K562 (cell line): ENCODE data around the gene CLCN1. TPM values are rescaled to one million over a fixed set of nuclear protein-coding genes. Genes with fewer than 3 reads are reported as not detected.

Source experiments
- ATAC-seq: fragments of 200-7000 bp; cut with Tn5 transposase; 3 replicates; pipeline ENCODE4 v1.9.1; 2020; ENCODE audit warnings: moderate library complexity
- BruUV-seq: library from RNA; stranded (reverse); fragments of 400-500 nt; replicated peaks from 2 replicates; lab custom pipeline; 2021; lab: Mats Ljungman, UMichigan
- CTCF ChIA-PET: fragments of 300-600 bp; formaldehyde crosslinking; extraction: SDS; loops from one replicate; lab custom pipeline; 2021; ENCODE audit warnings: low intra/inter-chr PET ratio; lab: Yijun Ruan, JAX
- POLR2A ChIA-PET: fragments of 300-600, 350-650 bp; sonication (Branson Sonifier 250); formaldehyde crosslinking; extraction: SDS; loops from one replicate; lab custom pipeline; 2021; ENCODE audit warnings: antibody characterized with exemption, inconsistent platforms; lab: Yijun Ruan, JAX
- DNase-seq, 4 experiments: peaks; one replicate each; pipeline versions ENCODE4 v3.0.0 to v3.0.0-alpha.2; 2011 to 2018; ENCODE audit warnings: low spot score in 3 of 4, mixed read lengths in 3 of 4; ENCODE audit errors: extremely low read depth in 1 of 4
- FAIRE-seq: peaks from 2 replicates; lab custom pipeline; 2011; peaks lifted over from hg19 to GRCh38; lab: Jason Lieb, UNC
- H2AFZ ChIP-seq: 2 replicates; pipeline ENCODE4 v1.6.0; 2011; ENCODE audit warnings: low read depth, low read length, control low read depth, inconsistent platforms
- H3K27ac ChIP-seq: fragments of 200-600 bp; 3 replicates; pipeline ENCODE4 v1.8.0; 2011; ENCODE audit warnings: low read depth, mild to moderate bottlenecking, control low read depth, inconsistent platforms, low read length, moderate library complexity, mixed read lengths; ENCODE audit errors: extremely low read depth
- H3K27me3 ChIP-seq, 2 experiments: fragments of 300-600 bp in 1 of 2; 2 replicates in 1 of 2; 3 replicates in 1 of 2; pipeline versions ENCODE4 v1.6.0 to v1.8.0; 2011; ENCODE audit warnings: inconsistent platforms in 2 of 2, low read length in 2 of 2, mild to moderate bottlenecking in 1 of 2, mixed read lengths in 1 of 2, moderate library complexity in 1 of 2; ENCODE audit not compliant: control insufficient read depth in 2 of 2, insufficient read depth in 2 of 2
- H3K36me3 ChIP-seq: fragments of 300-600 bp; 3 replicates; pipeline ENCODE4 v1.8.0; 2011; ENCODE audit warnings: mild to moderate bottlenecking, low read length, inconsistent platforms; ENCODE audit not compliant: control insufficient read depth, insufficient read depth
- H3K4me1 ChIP-seq, 2 experiments: fragments of 200-600 bp in 1 of 2; replicated peaks in 1 of 2; 2 replicates in 1 of 2; 3 replicates in 1 of 2; pipeline versions ENCODE4 v1.5.1 to v1.8.0; 2011; ENCODE audit warnings: inconsistent platforms in 2 of 2, low read length in 2 of 2, mild to moderate bottlenecking in 1 of 2, mixed read lengths in 1 of 2, moderate library complexity in 1 of 2; ENCODE audit not compliant: control insufficient read depth in 2 of 2, insufficient read depth in 2 of 2
- H3K4me2 ChIP-seq: 2 replicates; pipeline ENCODE4 v1.6.1; 2011; ENCODE audit warnings: low read length, control low read depth, inconsistent platforms, mixed read lengths; ENCODE audit not compliant: insufficient read depth
- H3K4me3 ChIP-seq: fragments of 200-600 bp; sonication (generic), shearing (Covaris generic); 2 replicates; pipeline ENCODE4 v1.5.1; 2016; ENCODE audit warnings: control low read depth, inconsistent platforms
- H3K79me2 ChIP-seq: fragments of 200-600 bp; 3 replicates; pipeline ENCODE4 v1.8.0; 2011; ENCODE audit warnings: low read length, inconsistent platforms; ENCODE audit not compliant: control insufficient read depth, insufficient read depth
- H3K9ac ChIP-seq, 2 experiments: 2 replicates each; pipeline versions ENCODE4 v1.6.0 to v1.6.1; 2011; ENCODE audit warnings: low read depth in 2 of 2, low read length in 2 of 2, control low read depth in 1 of 2, inconsistent platforms in 1 of 2, mild to moderate bottlenecking in 1 of 2, mixed read lengths in 1 of 2; ENCODE audit not compliant: insufficient read depth in 1 of 2
- H3K9me1 ChIP-seq: one replicate; pipeline ENCODE4 v1.6.0; 2011; ENCODE audit warnings: inconsistent platforms, mild to moderate bottlenecking, low read length, moderate library complexity; ENCODE audit not compliant: control insufficient read depth, insufficient read depth
- H3K9me3 ChIP-seq: replicated peaks from 2 replicates; pipeline ENCODE4 v1.5.1; 2011; ENCODE audit warnings: low read depth, low read length, inconsistent platforms; ENCODE audit not compliant: control insufficient read depth, insufficient read depth
- H4K20me1 ChIP-seq: replicated peaks from 2 replicates; pipeline ENCODE4 v1.6.1; 2011; ENCODE audit warnings: low read length, inconsistent platforms, mixed read lengths; ENCODE audit not compliant: control insufficient read depth, insufficient read depth
- ARID1B ChIP-seq: fragments of 450-650 bp; IDR thresholded peaks from 2 replicates; pipeline ENCODE4 v1.6.1; 2016; ENCODE audit warnings: antibody characterized with exemption, mild to moderate bottlenecking, inconsistent platforms
- ELF4 ChIP-seq: fragments of 450-650 bp; formaldehyde crosslinking; IDR thresholded peaks from 2 replicates; pipeline ENCODE4 v1.4.0; 2022; ENCODE audit warnings: missing genetic modification characterization
- NELFE ChIP-seq: IDR thresholded peaks from 2 replicates; pipeline ENCODE4 v1.6.1; 2011; ENCODE audit warnings: mild to moderate bottlenecking; ENCODE audit not compliant: insufficient read depth, insufficient read length
- ZNF280A ChIP-seq: fragments of 450-650 bp; IDR thresholded peaks from 2 replicates; pipeline ENCODE4 v1.6.1; 2018; ENCODE audit warnings: mild to moderate bottlenecking, low read depth; ENCODE audit not compliant: partially characterized antibody
- WGBS: fragments of 100-300 bp; shearing (Covaris generic); methylation state at CpG from one replicate; pipeline ENCODE4 v1.1.6; 2016; ENCODE audit warnings: low coverage, mixed read lengths; ENCODE audit not compliant: insufficient coverage; ENCODE audit errors: missing lambda C conversion rate; 5-methylcytosine and 5-hydroxymethylcytosine counted together
- in situ Hi-C: fragments of 300-500 bp; cut with MboI; formaldehyde crosslinking; loops from 4 replicates; pipeline ENCODE4 v1.15.0; 2018; ENCODE audit warnings: inconsistent platforms, mixed read lengths
- intact Hi-C: fragments of 100-400 bp; cut with micrococcal nuclease; formaldehyde crosslinking; loops from 2 replicates; pipeline ENCODE4 v1.14.2; 2022
- polyA plus RNA-seq, 8 experiments: library from polyadenylated mRNA; depleted of rRNA in 4 of 8; stranded (reverse) in 5 of 8; unstranded in 3 of 8; fragments of >200 nt; fragmentation: Nextera tagmentation in 2 of 8; fragmentation: Illumina TruSeq in 1 of 8; extraction: Ambion mirVana in 2 of 8; extraction: Trizol in 1 of 8; gene quantifications; 2 replicates each; pipeline versions ENCODE4 v1.2.1 to v1.2.3, GENCODE V29; 2011 to 2014; ENCODE audit warnings: inconsistent platforms in 1 of 8, missing spikeins in 1 of 8
- total RNA-seq, 7 experiments: library from RNA; depleted of rRNA in 6 of 7; stranded (reverse); fragments of >200 nt in 6 of 7; fragmentation: Illumina TruSeq in 2 of 7; extraction: Trizol in 2 of 7; gene quantifications; 2 replicates each; pipeline versions ENCODE4 v1.2.1 to v1.2.3, GENCODE V29; 2011 to 2021; ENCODE audit warnings: low replicate concordance in 1 of 7

Gene CLCN1
- total and polyA plus RNA-seq, 9 of the 15 experiments (the other 6 are each of a cell fraction or from before 2014, with no cell fraction given) = 0.01 to 0.11 (median 0.04) TPM; not detected in 4

- no peak overlapping the region for H3K4me2 ChIP-seq
- POLR2A ChIA-PET = interaction anchor here (4.3 to 9.7 kb wide), 2 partner anchors 10 to 11 kb away, joined by 46 to 131 read pairs; partner anchors contain the start of gene EPHA1
- BruUV-seq = no TSS peak
- no peak for ATAC-seq
- FAIRE-seq = no peak
- no peak for DNase-seq
- in situ Hi-C loops (no loop called here), intact Hi-C loops (no loop called here)
- no peaks in the 10 kb centered on the region for H3K9me3 ChIP-seq
- H3K79me2 ChIP-seq = no peaks in the 10 kb centered on the region
- peaks cover 3% of the 10 kb centered on the region for H3K9me1 ChIP-seq
- H3K9ac ChIP-seq = no peak overlapping the region
- H3K27ac ChIP-seq = no peak overlapping the region
- no peak overlapping the region for H3K4me3 ChIP-seq
- peaks cover 32 to 65% of the 10 kb centered on the region in 2 experiments; a peak in 4 of 5 replicates for H3K27me3 ChIP-seq
- WGBS = 22% methylated on average over 6 of the region's 6 CpGs
- peaks cover 25% of the 10 kb centered on the region for H4K20me1 ChIP-seq
- peaks cover 20% of the 10 kb centered on the region; the same call in 1 of the 3 replicates for H3K36me3 ChIP-seq
- H3K4me1 ChIP-seq = peaks cover 0 to 19% of the 10 kb centered on the region in 2 experiments; a peak in 2 of 5 replicates
- CTCF ChIA-PET = interaction anchor here (1.4 kb wide), 1 partner anchor 342 kb away, joined by 4 read pairs; no protein-coding TSS in a partner anchor
- no peak overlapping the region for H2AFZ ChIP-seq
- TF ChIP-seq ARID1B (no peak), ZNF280A (no peak), NELFE (no peak), ELF4 (CRISPR knock-in tag) (no peak)
Measured at GRCh38 chr7:143394777-143395176, 78.9 kb downstream of the CLCN1 start.
